Activated naive CD8-positive, alpha-beta T cell treated with anti-CD3 and anti-CD28 coated beads for 36 hours (primary cell): ENCODE measurements around the gene HLA-DOB. TPM values are rescaled to one million over a fixed set of nuclear protein-coding genes. Genes with fewer than 3 reads are reported as not detected.
A peak's percentile ranks its signal among the peaks of the same experiment; 100 is the strongest.
"Not testable (repeated sequence)": the region's sequence is repeated elsewhere in the genome, so short reads cannot be mapped to it uniquely, and the experiment has no call there.

Experiments
- DNase-seq: peaks from one replicate; pipeline ENCODE4 v3.0.0; 2021
- H3K27ac Mint-ChIP-seq: one replicate; pipeline ENCODE4 v1.8.0; 2022; ENCODE audit warnings: mild to moderate bottlenecking, moderate library complexity, mixed read lengths
- H3K27me3 Mint-ChIP-seq: one replicate; pipeline ENCODE4 v1.8.0; 2022; ENCODE audit warnings: mild to moderate bottlenecking, mixed read lengths
- H3K36me3 Mint-ChIP-seq: one replicate; pipeline ENCODE4 v1.8.0; 2021; ENCODE audit warnings: mild to moderate bottlenecking, mixed read lengths
- H3K4me1 Mint-ChIP-seq: one replicate; pipeline ENCODE4 v1.8.0; 2021; ENCODE audit warnings: mixed read lengths
- H3K4me3 Mint-ChIP-seq: one replicate; pipeline ENCODE4 v1.8.0; 2022; ENCODE audit warnings: mild to moderate bottlenecking, moderate library complexity, mixed read lengths
- H3K9me3 Mint-ChIP-seq: one replicate; pipeline ENCODE4 v1.8.0; 2022; ENCODE audit warnings: mixed read lengths
- total RNA-seq, 2 experiments: library from RNA; stranded (reverse); gene quantifications; one replicate each; pipeline ENCODE4 v1.2.3, GENCODE V29; 2021

Gene HLA-DOB
- total RNA-seq, 2 experiments from 2014 or later = 1.9 to 2.1 TPM

GRCh38 chr6:32805404-32805803 lies 11.4 kb downstream of the HLA-DOB start:
- H3K4me1 Mint-ChIP-seq, H3K9me3 Mint-ChIP-seq, DNase-seq, H3K4me3 Mint-ChIP-seq, H3K27ac Mint-ChIP-seq, H3K36me3 Mint-ChIP-seq: not testable (repeated sequence)
- peaks cover 51% of the 10 kb centered on the region for H3K27me3 Mint-ChIP-seq

- H3K27me3 Mint-ChIP-seq = peaks cover 59% of the 10 kb centered on the region
- H3K4me1 Mint-ChIP-seq = peaks cover 2% of the 10 kb centered on the region
Observed at GRCh38 chr6:32803416-32803815, 13.4 kb downstream of the HLA-DOB start.

GRCh38 chr6:32799740-32800139 lies 17.1 kb downstream of the HLA-DOB start:
- Mint-ChIP-seq H3K4me3 (no peak overlapping the region), H3K36me3 (no peaks in the 10 kb centered on the region), H3K4me1 (peaks cover 15% of the 10 kb centered on the region), H3K9me3 (peaks cover 2% of the 10 kb centered on the region), H3K27me3 (peaks cover 51% of the 10 kb centered on the region), H3K27ac (no peak overlapping the region)
- no peak for DNase-seq

More at GRCh38 chr6:32803416-32803815, 13.4 kb downstream of the HLA-DOB start:
- no peak overlapping the region for H3K27ac Mint-ChIP-seq
- no peaks in the 10 kb centered on the region for H3K36me3 Mint-ChIP-seq
- DNase-seq = no peak
- H3K4me3 Mint-ChIP-seq = no peak overlapping the region
- H3K9me3 Mint-ChIP-seq = peaks cover 2% of the 10 kb centered on the region

- Mint-ChIP-seq H3K27ac (no peak overlapping the region), H3K36me3 (no peaks in the 10 kb centered on the region), H3K9me3 (peaks cover 2% of the 10 kb centered on the region), H3K4me3 (no peak overlapping the region), H3K4me1 (peaks cover 21% of the 10 kb centered on the region), H3K27me3 (peaks cover 51% of the 10 kb centered on the region)
- DNase-seq = no peak
Observed at GRCh38 chr6:32799168-32799567, 17.6 kb downstream of the HLA-DOB start.

- peaks cover 54% of the 10 kb centered on the region for H3K27me3 Mint-ChIP-seq
- H3K4me1 Mint-ChIP-seq = peaks cover 27% of the 10 kb centered on the region
- H3K9me3 Mint-ChIP-seq = peaks cover 2% of the 10 kb centered on the region
- peak overlapping the region; percentile 68 for H3K4me3 Mint-ChIP-seq
- peak; percentile 65 for DNase-seq
- peak overlapping the region; percentile 64 for H3K27ac Mint-ChIP-seq
- no peaks in the 10 kb centered on the region for H3K36me3 Mint-ChIP-seq
Observed at GRCh38 chr6:32796848-32797776, 19.7 kb downstream of the HLA-DOB start.

GRCh38 chr6:32794510-32794909 lies 22.3 kb downstream of the HLA-DOB start:
- H3K27ac Mint-ChIP-seq = no peak overlapping the region
- no peak overlapping the region for H3K4me3 Mint-ChIP-seq
- H3K27me3 Mint-ChIP-seq = peaks cover 54% of the 10 kb centered on the region
- no peaks in the 10 kb centered on the region for H3K36me3 Mint-ChIP-seq
- H3K9me3 Mint-ChIP-seq = peaks cover 2% of the 10 kb centered on the region
- DNase-seq = no peak
- peaks cover 27% of the 10 kb centered on the region for H3K4me1 Mint-ChIP-seq

- no peak overlapping the region for H3K4me3 Mint-ChIP-seq
- H3K4me1 Mint-ChIP-seq = peaks cover 27% of the 10 kb centered on the region
- H3K9me3 Mint-ChIP-seq = no peaks in the 10 kb centered on the region
- no peaks in the 10 kb centered on the region for H3K36me3 Mint-ChIP-seq
- DNase-seq = no peak
- no peak overlapping the region for H3K27ac Mint-ChIP-seq
- peaks cover 49% of the 10 kb centered on the region for H3K27me3 Mint-ChIP-seq
Observed at GRCh38 chr6:32792901-32793435, 23.8 kb downstream of the HLA-DOB start.

GRCh38 chr6:32790306-32790705 lies 26.5 kb downstream of the HLA-DOB start:
- peaks cover 15% of the 10 kb centered on the region for H3K4me1 Mint-ChIP-seq
- peaks cover 62% of the 10 kb centered on the region for H3K27me3 Mint-ChIP-seq
- no peak for DNase-seq
- no peak overlapping the region for H3K27ac Mint-ChIP-seq
- H3K9me3 Mint-ChIP-seq = no peaks in the 10 kb centered on the region
- H3K4me3 Mint-ChIP-seq = no peak overlapping the region
- no peaks in the 10 kb centered on the region for H3K36me3 Mint-ChIP-seq

- H3K4me1 Mint-ChIP-seq = no peaks in the 10 kb centered on the region
- peak; percentile 6 for DNase-seq
Observed at GRCh38 chr6:32785781-32786533, 30.8 kb downstream of the HLA-DOB start.

GRCh38 chr6:32782923-32783322 lies 33.9 kb downstream of the HLA-DOB start:
- not testable (repeated sequence) for H3K4me3 Mint-ChIP-seq, H3K36me3 Mint-ChIP-seq, DNase-seq, H3K9me3 Mint-ChIP-seq, H3K27ac Mint-ChIP-seq, H3K4me1 Mint-ChIP-seq
- H3K27me3 Mint-ChIP-seq = peaks cover 34% of the 10 kb centered on the region

More at GRCh38 chr6:32785781-32786533, 30.8 kb downstream of the HLA-DOB start:
- peaks cover 36% of the 10 kb centered on the region for H3K27me3 Mint-ChIP-seq
- no peak overlapping the region for H3K4me3 Mint-ChIP-seq
- H3K27ac Mint-ChIP-seq = no peak overlapping the region
- peaks cover 4% of the 10 kb centered on the region for H3K9me3 Mint-ChIP-seq
- peaks cover 2% of the 10 kb centered on the region for H3K36me3 Mint-ChIP-seq

GRCh38 chr6:32779036-32779435 lies 37.8 kb downstream of the HLA-DOB start:
- Mint-ChIP-seq H3K27me3 (peaks cover 21% of the 10 kb centered on the region), H3K4me3 (no peak overlapping the region), H3K27ac (no peak overlapping the region), H3K36me3 (peaks cover 2% of the 10 kb centered on the region), H3K9me3 (peaks cover 4% of the 10 kb centered on the region), H3K4me1 (no peaks in the 10 kb centered on the region)
- DNase-seq = no peak

- DNase-seq = no peak
- Mint-ChIP-seq H3K4me3 (no peak overlapping the region), H3K27ac (no peak overlapping the region), H3K4me1 (peaks cover 4% of the 10 kb centered on the region), H3K36me3 (no peaks in the 10 kb centered on the region), H3K9me3 (no peaks in the 10 kb centered on the region), H3K27me3 (peaks cover 34% of the 10 kb centered on the region)
Observed at GRCh38 chr6:32775071-32775470, 41.7 kb downstream of the HLA-DOB start.

GRCh38 chr6:32774426-32774825 lies 42.4 kb downstream of the HLA-DOB start:
- H3K36me3 Mint-ChIP-seq = no peaks in the 10 kb centered on the region
- H3K4me3 Mint-ChIP-seq = no peak overlapping the region

GRCh38 chr6:32772656-32773055 lies 44.1 kb downstream of the HLA-DOB start:
- Mint-ChIP-seq H3K27me3 (peaks cover 55% of the 10 kb centered on the region), H3K4me1 (peaks cover 4% of the 10 kb centered on the region), H3K9me3 (no peaks in the 10 kb centered on the region), H3K36me3 (no peaks in the 10 kb centered on the region), H3K27ac (no peak overlapping the region), H3K4me3 (no peak overlapping the region)
- no peak for DNase-seq

More at GRCh38 chr6:32774426-32774825, 42.4 kb downstream of the HLA-DOB start:
- no peak for DNase-seq
- peaks cover 40% of the 10 kb centered on the region for H3K27me3 Mint-ChIP-seq
- no peaks in the 10 kb centered on the region for H3K9me3 Mint-ChIP-seq
- peaks cover 4% of the 10 kb centered on the region for H3K4me1 Mint-ChIP-seq
- H3K27ac Mint-ChIP-seq = no peak overlapping the region

GRCh38 chr6:32764048-32764447 lies 52.8 kb downstream of the HLA-DOB start:
- H3K36me3 Mint-ChIP-seq = no peaks in the 10 kb centered on the region
- no peaks in the 10 kb centered on the region for H3K9me3 Mint-ChIP-seq
- H3K27me3 Mint-ChIP-seq = peaks cover 24% of the 10 kb centered on the region

More at GRCh38 chr6:32764048-32764447, 52.8 kb downstream of the HLA-DOB start:
- Mint-ChIP-seq H3K27ac (no peak overlapping the region), H3K4me3 (no peak overlapping the region), H3K4me1 (peaks cover 2% of the 10 kb centered on the region)
- DNase-seq = no peak
